Parathyroid adenoma (tissue), 2 donors: ENCODE results near the gene TOB2.
"Not testable (repeated sequence)": the region's sequence is repeated elsewhere in the genome, so short reads cannot be mapped to it uniquely, and the experiment has no call there.

Experiments
- H2AFZ ChIP-seq: fragments of 300-600 bp; sonication (generic); one replicate; pipeline ENCODE4 v1.7.0; 2017; ENCODE audit warnings: antibody characterized with exemption, mild to moderate bottlenecking
- H3K27ac ChIP-seq: fragments of 300-600 bp; sonication (generic); one replicate; pipeline ENCODE4 v1.7.0; 2017
- H3K27me3 ChIP-seq: fragments of 300-600 bp; sonication (generic); one replicate; pipeline ENCODE4 v1.7.0; 2017; ENCODE audit warnings: low read length; ENCODE audit not compliant: control insufficient read depth, insufficient read depth
- H3K36me3 ChIP-seq: fragments of 300-600 bp; sonication (generic); one replicate; pipeline ENCODE4 v1.7.0; 2017; ENCODE audit warnings: low read length; ENCODE audit not compliant: control insufficient read depth, insufficient read depth
- H3K4me1 ChIP-seq: fragments of 300-600 bp; sonication (generic); one replicate; pipeline ENCODE4 v1.7.0; 2017; ENCODE audit warnings: control low read depth
- H3K4me2 ChIP-seq: fragments of 300-600 bp; sonication (generic); one replicate; pipeline ENCODE4 v1.7.0; 2017; ENCODE audit warnings: low read length
- H3K4me3 ChIP-seq: fragments of 300-600 bp; sonication (generic); one replicate; pipeline ENCODE4 v1.7.0; 2017; ENCODE audit warnings: low read depth, low read length
- H3K79me2 ChIP-seq: fragments of 300-600 bp; sonication (generic); one replicate; pipeline ENCODE4 v1.7.0; 2017; ENCODE audit warnings: control low read depth
- H3K9ac ChIP-seq: fragments of 300-600 bp; sonication (generic); one replicate; pipeline ENCODE4 v1.7.0; 2017; ENCODE audit warnings: mild to moderate bottlenecking
- H3K9me3 ChIP-seq: fragments of 300-600 bp; sonication (generic); one replicate; pipeline ENCODE4 v1.7.0; 2017; ENCODE audit warnings: low read length; ENCODE audit not compliant: control insufficient read depth
- CTCF ChIP-seq: fragments of 300-600 bp; sonication (generic); IDR thresholded peaks from one replicate; pipeline ENCODE4 v1.7.0; 2017; ENCODE audit warnings: antibody characterized with exemption, mild to moderate bottlenecking
- donor health status: primary hyperparathyroidism.

TOB2 gene

DNA sequence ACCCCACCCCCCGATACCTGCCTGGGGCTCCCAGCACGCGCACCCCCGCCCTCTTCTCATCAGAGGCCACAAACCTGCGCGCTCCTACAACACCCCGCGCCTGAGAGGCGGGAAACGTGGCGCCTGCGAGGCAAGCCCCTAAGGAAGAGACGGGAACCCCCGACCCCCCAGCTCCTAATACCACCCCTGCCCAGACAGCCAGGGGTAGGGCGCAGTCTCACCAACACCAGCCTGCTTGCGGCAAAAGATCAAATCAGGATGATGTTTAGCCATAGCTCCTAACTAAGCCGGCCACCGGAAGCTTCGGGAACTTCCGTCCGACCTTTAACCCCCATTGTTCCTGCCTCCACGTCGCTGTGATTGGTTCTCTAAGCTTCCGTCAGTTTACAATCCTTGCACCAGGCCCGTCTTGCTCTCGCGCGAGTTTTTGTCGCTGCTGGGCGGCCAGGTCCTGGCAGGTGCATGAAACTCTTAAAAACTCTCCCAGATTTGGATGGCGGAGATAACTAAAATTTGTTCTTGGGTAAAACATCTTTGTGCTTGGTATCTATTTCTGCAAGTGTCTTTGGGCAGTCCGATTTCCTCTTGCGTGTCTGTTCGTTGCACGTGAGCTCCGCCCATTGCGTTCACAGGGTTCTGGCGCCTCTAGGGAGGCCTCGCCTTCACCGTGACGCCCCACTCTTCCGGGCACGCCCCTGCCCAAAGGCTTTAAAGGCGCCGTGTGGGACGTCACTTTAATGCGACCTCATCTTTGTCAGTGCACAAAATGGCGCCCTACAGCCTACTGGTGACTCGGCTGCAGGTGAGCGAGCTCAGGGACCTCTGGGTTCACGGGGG is 22.0 kb upstream of the TOB2 start, which contains the start of the genes ACO2 and PHF5A:
TSS of gene ACO2 (plus strand) at position 737 of the 837 bp plus-strand sequence. CDS start at position 767, 30 bp downstream.
TSS of gene PHF5A (minus strand) at position 312 of the 837 bp plus-strand sequence. CDS start at position 273, 39 bp downstream.
- peaks cover 2% of the 10 kb centered on the region for H3K4me1 ChIP-seq
- H3K9ac ChIP-seq, result peak within 1 kb of the TSS; percentile 8
- peak within 1 kb of the TSS; percentile 68 for H3K4me2 ChIP-seq
- peaks cover 48% of the 10 kb centered on the region for H3K79me2 ChIP-seq
- H3K4me3 ChIP-seq, result peak within 1 kb of the TSS; percentile 92
- peak within 1 kb of the TSS; percentile 69 for H2AFZ ChIP-seq
- no peaks in the 10 kb centered on the region for H3K27me3 ChIP-seq
- no peaks in the 10 kb centered on the region for H3K36me3 ChIP-seq
- H3K27ac ChIP-seq, result peak within 1 kb of the TSS; percentile 94
- no peaks in the 10 kb centered on the region for H3K9me3 ChIP-seq
- no peak for TF ChIP-seq CTCF

DNA sequence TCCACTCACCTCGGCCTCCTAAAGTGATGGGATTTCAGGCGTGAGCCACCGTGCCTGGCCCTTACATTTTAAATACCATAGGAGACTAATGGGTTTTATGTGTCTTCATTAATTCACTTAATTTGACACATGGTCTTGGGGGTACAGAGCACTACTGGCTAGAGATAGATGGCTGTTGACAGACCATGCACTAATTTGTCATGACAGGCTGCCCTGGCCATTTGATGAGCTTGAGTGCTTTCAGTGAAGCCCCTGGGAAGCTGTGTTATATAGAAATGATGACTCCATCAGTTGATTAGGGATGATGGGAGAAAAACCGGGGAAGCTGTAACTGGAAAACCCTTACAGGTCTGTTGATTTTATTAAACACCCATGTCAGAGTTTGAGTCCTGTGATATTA is 15.3 kb upstream of the TOB2 start:
- Histone ChIP-seq H3K9ac (no peak overlapping the region), H3K27ac (no peak overlapping the region), H2AFZ (no peak overlapping the region), H3K9me3 (no peaks in the 10 kb centered on the region), H3K4me1 (no peaks in the 10 kb centered on the region), H3K4me3 (no peak overlapping the region), H3K4me2 (no peak overlapping the region), H3K36me3 (no peaks in the 10 kb centered on the region), H3K27me3 (no peaks in the 10 kb centered on the region), H3K79me2 (peaks cover 9% of the 10 kb centered on the region)
- TF ChIP-seq CTCF, result no peak

- not testable (repeated sequence) for H2AFZ ChIP-seq, H3K27ac ChIP-seq, H3K79me2 ChIP-seq, H3K9ac ChIP-seq, H3K4me2 ChIP-seq, H3K4me1 ChIP-seq, H3K27me3 ChIP-seq, H3K9me3 ChIP-seq, H3K36me3 ChIP-seq, H3K4me3 ChIP-seq
These were observed 13.5 kb upstream of the TOB2 start for GRCh38 chr22:41460071-41460470.

DNA sequence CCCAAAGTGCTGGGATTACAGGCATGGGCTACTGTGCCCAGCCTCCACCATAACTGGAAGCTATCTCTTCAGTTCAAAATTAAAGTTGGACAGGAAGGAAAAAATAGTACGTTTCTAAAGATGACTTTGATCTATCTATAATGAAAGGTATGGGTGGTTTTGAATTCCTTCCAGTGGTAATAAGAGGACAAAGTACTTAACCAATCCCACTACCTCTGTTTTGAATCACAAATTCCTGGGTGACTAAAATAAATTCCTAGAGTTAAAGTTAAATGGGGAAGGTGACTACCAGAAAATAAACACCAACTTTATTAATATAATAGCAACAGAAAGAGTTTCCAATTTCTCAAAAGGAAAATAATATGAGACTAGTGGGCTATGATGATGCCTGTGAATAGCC is 12.8 kb upstream of the TOB2 start:
- no peak for TF ChIP-seq CTCF
- Histone ChIP-seq H3K27me3 (no peaks in the 10 kb centered on the region), H3K4me2 (no peak overlapping the region), H3K9me3 (no peaks in the 10 kb centered on the region), H3K4me1 (no peaks in the 10 kb centered on the region), H3K9ac (no peak overlapping the region), H2AFZ (no peak overlapping the region), H3K79me2 (peaks cover 3% of the 10 kb centered on the region), H3K36me3 (no peaks in the 10 kb centered on the region), H3K27ac (no peak overlapping the region), H3K4me3 (no peak overlapping the region)

DNA sequence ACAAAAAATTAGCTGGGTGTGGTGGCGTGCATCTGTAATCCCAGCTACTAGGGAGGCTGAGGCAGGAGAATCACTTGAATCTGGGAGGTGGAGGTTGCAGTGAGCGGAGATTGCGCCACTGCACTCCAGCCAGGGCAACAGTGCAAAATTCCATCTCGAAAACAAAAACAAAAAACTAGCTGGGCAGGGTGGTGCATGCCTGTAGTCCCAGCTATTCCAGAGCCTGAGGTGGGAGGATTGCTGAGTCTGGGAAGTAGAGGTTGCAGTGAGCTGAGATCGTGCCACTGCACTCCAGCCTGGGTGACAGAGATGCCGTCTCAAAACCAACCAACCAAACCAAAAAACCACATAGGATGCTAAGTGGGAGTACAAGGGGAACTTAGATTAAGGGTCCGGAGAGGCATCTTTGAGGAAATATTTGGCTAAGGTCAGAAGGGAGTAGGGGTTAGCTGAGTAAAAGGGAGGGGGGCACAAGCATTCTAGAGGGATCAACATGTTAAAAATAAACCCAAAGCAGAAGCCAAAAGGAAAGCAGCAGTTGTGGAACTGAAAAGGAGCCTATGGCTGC is 11.6 kb upstream of the TOB2 start:
- no peaks in the 10 kb centered on the region for H3K36me3 ChIP-seq
- H3K9ac ChIP-seq, result no peak overlapping the region
- no peak overlapping the region for H3K27ac ChIP-seq
- H3K27me3 ChIP-seq, result no peaks in the 10 kb centered on the region
- H3K9me3 ChIP-seq, result no peaks in the 10 kb centered on the region
- no peak overlapping the region for H3K4me2 ChIP-seq
- H2AFZ ChIP-seq, result no peak overlapping the region
- no peaks in the 10 kb centered on the region for H3K4me1 ChIP-seq
- no peak overlapping the region for H3K4me3 ChIP-seq
- TF ChIP-seq CTCF, result no peak
- H3K79me2 ChIP-seq, result no peaks in the 10 kb centered on the region
